GM12892 (cell line): ENCODE data around the gene CPA5.

ENCODE experiments used
- POLR2A ChIP-seq: IDR thresholded peaks from 2 replicates; pipeline ENCODE4 v1.6.1; 2011; ENCODE audit warnings: low read depth, low read length, control low read depth
- POLR2AphosphoS5 ChIP-seq: IDR thresholded peaks from 2 replicates; pipeline ENCODE4 v1.6.1; 2011; ENCODE audit warnings: low read depth, low read length, control low read depth

DNA sequence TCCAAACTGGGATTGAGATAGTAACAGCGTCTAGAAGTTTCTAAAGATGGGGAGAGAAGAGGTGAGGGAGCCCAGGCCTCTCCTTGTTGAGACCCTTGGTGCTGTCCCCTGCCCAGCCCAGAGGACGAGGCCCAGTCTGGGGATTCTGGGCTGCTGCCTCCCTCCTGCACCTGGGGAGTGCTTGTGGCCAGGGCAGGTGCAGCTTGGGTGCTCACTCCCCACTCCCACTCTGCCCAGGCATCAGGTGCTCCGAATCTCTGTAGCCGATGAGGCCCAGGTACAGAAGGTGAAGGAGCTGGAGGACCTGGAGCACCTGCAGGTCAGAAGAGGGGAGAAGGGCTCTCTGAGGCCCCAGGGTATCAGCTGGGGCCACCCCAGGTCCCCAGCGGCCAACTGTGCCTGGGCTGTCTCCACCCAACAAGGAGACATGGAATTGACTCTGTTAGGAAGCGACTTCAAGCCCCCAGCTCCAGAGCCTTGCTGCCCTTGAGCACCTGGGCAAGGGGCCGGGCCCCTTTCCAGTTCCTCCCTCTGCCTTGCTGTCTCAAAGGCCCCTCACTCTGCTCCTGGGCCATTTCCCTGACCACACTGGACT is 36.3 kb downstream of the CPA5 start:
- no peak for TF ChIP-seq POLR2AphosphoS5
- no peak for TF ChIP-seq POLR2A
